NK-92 treated with Interleukin-12 subunit alpha and Interleukin-12 subunit beta, amount 100 ng/mL, for 24 hours (cell line): ENCODE results near the gene SIRT7.
A peak's percentile ranks its signal among the peaks of the same experiment; 100 is the strongest.

Experiments
- DNase-seq: peaks from one replicate; lab custom pipeline; 2025; lab: John Stamatoyannopoulos, UW

SIRT7 gene

DNA sequence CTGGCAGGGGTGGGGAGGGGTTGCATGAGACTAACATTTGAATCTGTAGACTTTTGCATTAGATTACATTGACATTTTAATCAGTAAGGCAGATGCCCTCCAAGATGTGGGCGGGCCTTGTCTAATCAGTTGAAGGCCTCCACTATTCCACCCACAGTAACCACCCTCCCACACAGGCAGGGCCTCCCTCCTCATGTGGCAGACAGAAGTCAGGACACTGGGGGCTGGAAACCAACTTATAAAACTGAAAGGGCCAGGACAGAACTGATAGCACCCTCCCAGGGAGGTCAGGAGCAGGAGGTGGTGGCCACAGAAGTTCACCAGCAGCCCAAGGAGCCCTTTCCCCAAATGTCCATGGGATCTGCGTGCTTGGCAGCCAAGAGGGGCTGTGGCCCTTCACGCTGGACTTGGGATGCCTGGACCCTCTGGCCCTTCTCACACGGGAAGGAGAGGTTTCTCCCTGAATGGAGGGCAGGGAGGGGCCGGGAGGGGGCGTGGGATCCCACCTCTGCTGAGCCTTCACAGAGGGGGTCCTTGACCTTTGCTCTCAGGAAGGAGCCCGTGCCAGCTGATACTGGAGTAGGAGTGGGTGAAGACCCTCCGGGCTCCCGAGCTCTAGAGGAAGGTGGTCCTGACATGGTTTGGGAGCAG, 14.5 kb upstream of the SIRT7 start:
- DNase-seq, result no peak

DNA sequence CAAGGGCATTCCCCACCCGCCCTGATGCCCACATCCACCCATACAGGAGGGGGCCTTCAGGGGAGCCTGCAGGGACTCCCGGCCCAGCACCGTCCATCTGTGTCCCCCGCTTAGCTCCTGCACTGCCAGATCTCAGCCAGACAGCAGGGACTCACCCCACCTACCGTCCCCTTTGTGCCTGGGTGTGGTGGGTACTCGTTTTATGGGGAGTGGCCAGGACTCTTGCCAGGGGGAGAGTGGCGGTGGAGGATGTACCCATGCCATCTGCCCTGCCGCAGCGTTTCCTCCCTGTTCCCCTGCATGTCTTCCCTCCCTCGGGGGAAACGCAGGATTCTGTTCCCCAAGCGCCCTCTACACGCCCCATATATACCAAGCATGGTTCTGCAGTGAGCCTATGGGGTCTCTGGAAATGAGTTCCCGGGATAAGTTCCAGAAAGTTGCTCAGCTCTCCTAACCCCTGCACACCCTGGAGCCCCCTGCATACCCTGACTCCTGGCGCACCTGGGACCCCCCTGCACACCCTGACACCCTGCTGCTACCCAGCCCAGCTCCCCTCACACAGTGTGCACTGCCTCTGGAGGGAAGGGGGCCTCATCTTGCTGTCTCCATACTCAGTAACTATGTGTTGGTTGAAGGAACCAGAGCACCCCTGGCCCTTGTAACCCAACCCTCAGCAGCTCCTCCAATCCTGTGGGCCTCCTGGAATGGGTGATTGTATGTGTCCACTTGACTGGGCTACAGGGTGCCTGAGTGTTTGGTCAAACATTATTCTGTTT, 13.8 kb upstream of the SIRT7 start:
- no peak for DNase-seq

DNA sequence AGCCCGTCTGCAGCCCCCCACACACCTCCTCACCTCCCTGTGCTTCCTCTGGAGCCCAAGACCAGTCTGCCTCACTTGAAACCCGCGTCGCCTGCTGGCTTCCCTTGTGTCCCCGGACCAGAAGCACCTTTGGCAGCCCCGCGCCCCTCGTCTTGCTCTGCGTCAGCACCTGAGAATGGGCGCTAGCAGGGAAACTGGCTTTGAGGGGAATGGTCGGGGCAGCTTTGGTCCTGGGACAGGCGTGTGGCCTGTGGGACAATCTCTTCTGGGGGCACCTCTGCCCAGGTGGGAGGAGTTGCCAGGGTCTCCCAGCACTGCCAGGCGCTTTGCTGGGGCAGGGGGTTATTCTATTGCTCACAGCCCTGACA, 13.2 kb upstream of the SIRT7 start:
- DNase-seq, result no peak

DNA sequence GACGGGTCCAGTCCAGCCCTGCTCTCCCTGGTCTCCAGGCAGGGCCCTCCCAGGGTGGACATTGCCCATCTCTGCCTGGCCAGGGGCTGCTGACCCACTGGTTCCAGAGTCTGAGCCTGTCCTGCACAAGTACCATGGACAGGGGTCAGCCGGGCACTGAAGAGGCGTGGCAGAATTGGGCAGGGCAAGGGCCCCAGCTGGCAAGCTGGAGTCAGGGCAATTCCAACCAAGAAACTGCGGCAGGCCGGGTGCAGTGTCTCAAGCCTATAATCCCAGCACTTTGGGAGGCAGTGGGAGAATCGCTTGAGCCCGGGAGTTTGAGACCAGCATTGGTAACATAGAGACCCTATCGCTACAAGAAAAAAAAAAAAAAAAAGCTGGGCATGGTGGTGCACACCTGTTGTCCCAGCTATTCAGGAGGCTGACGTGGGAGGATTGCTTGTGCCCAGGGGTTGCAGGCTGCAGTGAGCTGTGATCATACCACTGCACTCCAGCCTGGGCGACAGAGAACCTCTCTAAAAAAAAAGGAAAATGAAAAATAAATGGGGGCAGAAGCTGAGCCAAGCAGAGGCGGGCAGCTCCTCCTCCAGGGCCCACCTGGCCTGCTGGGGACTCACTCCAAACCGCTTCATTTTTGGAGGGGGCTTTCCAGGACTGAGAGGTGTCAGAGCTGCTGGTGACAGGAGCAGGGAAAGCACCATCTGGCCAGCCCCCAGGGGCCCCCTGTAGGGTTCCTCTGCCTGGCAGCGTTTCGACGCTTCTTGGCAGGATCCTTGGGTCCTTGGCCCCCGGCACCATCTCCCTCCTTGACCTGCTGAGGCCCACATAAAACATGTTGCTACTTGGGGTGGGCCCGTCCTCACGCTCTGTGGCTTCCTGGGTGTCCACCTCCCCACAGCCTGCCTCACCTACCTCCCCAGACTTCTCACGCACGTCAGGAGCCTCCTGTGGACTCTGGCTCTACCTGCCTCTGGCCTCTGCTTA, 12.5 kb upstream of the SIRT7 start:
- DNase-seq, result no peak

DNA sequence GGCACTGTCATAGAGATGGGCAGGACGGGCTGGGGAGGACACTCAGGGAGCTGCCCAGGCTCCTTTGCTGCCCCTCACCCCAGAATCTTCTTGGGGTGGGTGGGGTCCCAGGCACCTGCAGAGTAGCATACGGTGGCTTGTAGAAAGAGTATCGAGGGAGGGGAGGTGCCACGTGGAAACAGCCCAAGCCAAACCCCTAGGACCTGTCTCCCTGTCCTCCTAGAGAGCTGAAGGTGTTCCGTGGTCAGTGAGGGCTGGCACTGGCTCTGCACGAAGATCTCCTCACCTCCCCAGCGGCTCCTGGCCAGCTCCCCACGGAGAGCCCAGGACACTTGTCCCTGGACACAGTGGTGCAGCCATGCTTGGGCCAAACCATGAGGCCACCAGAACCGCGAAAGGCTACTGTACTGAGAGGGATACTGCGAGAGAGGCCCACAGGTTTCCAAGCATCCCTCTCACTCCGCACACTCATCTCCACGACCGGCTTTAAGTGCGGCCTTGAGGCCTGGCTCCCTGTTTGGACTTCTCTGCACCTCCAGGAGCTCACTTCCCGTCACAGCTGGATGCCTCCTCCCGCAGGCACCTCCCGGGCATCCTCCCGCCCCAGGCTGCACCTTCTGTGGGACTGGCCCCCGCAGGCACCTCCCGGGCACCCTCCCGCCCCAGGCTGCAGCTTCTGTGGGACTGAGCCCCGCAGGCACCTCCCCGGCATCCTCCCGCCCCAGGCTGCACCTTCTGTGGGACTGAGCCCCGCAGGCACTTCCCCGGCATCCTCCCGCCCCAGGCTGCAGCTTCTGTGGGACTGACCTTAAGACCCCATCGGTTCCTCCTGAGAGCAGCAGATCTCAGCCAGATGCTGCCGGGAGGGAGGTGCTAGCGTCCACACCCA, 11.5 kb upstream of the SIRT7 start:
- no peak for DNase-seq

DNA sequence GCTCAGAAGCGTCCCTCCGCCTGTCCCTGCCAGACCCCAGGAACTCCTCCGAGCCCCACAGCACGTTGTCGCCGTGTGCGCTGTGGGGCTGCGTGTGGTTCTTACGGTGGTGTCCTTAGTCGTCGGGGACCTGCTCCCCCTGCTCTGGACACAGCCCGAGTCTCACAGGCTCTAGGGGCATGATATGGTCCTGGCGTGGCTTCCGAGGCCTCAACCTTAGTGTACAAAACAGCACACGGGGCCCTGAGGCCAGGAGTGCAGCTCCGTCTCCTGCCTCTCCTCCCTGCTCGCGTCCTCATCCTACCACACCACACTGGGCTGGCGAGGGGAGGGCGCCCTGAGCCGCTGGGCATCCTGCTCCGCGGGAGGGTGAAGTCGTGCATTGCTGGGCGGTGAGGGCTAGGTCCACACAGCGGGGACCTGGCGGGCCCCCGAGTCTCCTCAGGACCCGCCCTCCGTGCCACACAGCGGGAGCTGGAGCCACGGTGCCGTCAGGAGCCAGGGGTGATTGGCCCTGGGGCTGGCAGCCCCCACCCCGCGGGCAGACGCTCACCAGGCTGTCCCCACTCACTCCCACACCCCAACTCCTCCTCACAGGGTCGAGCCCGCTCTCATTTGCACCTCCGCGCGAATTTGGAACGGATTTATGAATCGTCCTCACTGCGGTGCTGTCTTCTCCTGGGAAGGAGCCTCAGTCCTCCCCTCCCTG, 10.7 kb upstream of the SIRT7 start:
- DNase-seq, result no peak

DNA sequence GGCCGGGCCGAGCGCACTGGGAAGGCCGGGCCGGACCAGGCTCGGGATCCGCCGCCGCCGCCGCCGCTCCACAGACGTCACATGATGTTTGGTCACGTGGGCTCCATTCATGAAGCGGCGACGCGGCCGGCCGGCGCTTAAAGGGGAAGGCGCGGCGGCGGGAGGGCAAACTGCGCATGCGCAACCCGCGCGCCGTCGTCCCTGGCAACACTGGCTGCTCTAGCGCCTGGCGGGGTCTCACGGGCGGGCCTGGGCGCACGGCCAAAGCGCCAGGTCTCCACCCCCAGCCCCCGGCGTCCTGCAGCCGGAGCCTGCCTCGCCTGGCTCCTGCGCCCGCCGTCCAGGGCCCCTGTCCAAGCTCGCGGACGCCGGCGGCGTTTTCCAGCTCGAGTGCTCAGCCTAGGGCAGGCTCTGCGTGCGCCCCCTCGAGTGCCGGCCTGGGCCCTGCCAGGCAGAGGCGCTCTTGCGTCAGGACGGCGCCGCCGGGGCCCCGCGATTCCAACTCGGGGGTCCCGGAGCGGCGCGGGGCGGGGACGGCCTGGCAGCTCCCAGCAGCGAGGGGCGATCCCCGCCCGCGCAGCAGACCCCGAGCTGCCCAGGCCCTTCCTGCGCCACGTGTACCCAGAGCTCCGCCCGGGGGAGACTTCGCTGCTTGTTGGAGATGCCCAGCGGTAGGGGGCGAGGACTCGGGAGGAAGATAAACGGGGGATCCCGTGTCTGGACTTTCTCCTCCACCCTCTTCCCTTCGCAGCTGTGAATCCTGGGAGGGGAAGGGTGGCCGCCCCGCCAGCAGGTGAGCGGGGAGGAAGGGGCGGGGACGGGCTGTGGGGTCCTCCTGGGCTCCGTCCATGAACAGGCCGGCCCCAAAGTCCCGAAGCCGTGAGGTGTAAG, 9.9 kb upstream of the SIRT7 start, which contains the start of gene MAFG:
Gene MAFG (minus strand): TSS at position 83 of the 891 bp plus-strand sequence. CDS start 4,550 bp downstream, outside the sequence.
- DNase-seq, result peak; percentile 80

DNA sequence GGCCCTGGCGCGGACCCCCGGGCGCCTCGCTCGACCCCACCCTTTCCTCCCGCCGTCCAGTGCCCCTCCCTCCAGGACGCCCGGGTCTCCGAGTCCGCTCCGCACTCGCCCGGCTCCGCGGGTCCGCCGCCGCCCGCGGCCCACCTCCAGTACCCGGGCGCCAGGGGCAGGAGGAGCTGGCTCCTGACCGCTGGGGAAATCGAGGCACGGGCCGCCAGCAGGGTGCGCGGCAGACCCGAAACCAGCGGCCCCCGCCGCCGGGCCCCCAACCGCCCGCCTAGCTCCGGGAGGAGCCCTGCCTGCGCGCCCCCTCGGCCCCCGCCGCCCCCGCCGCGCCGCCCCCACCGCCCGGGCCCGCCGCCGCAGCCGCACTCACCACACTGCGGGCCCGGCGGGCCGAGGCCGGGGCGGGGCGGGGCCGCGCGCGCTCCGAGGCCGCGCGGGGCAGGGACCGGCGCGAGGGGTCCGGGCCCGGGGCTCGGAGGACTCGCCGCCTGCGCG, 9.2 kb upstream of the SIRT7 start:
- DNase-seq, result no peak

DNA sequence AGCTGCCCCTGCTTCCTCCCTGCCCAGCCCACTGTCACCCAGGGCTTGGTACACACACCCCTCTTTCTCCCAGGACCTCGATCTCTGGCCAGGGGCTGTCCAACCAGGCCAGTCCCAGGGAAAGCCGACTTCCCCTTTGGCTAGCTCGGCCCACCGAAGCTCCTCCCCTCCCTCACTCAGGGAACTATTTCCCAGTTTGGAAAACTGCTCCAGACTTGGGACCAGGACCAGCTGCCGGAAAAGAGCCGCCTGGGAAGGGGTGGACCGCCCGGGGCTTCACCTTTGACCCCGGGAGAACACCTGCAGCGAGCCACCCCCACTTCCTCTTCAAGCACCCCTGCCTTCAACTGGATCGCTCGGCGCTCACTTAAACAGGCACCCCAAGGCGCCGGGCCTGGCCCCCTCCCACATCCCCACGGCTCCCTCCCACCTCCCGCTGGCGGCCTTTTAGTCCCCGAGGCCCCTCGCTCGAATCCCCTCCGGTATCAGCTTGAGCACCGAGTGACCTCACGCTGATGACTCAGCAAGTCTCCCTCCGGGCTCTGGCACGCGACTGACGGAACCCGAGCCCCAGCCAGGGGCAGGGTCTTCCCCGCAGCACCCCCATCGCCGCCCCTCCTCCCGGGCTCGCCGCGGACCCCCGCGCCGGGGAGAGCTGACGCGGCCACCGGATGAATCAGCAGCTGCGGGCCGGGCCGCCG, 8.6 kb upstream of the SIRT7 start:
- DNase-seq, result no peak

DNA sequence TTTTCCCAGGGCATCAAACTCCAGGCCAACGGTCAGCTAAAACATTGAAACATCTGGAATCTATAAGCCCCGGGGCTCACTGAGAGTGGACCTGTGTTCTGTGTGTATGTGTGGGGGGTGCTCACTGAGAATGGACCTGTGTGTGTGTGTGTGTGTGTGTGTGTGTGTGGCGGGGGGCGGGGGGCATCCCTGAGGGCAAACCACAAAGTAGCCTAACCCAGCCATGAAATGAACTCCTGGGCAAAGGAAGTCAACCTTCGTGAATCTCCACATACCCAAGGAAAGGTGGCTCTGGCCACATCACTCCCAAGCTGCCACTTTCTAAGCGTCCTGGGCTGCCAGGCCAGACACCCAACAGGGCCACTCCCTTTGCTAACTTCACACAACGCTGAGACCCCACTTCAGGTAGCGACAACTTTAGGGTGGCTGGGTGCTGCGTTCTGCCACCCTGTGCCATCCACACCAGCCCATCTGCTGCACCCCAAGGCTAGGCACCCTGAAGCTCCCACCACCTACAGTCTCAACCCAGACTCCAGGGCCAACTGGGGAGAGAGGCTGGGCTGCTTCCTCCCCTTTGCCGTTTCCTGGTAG, 8.0 kb upstream of the SIRT7 start:
- DNase-seq, result no peak

DNA sequence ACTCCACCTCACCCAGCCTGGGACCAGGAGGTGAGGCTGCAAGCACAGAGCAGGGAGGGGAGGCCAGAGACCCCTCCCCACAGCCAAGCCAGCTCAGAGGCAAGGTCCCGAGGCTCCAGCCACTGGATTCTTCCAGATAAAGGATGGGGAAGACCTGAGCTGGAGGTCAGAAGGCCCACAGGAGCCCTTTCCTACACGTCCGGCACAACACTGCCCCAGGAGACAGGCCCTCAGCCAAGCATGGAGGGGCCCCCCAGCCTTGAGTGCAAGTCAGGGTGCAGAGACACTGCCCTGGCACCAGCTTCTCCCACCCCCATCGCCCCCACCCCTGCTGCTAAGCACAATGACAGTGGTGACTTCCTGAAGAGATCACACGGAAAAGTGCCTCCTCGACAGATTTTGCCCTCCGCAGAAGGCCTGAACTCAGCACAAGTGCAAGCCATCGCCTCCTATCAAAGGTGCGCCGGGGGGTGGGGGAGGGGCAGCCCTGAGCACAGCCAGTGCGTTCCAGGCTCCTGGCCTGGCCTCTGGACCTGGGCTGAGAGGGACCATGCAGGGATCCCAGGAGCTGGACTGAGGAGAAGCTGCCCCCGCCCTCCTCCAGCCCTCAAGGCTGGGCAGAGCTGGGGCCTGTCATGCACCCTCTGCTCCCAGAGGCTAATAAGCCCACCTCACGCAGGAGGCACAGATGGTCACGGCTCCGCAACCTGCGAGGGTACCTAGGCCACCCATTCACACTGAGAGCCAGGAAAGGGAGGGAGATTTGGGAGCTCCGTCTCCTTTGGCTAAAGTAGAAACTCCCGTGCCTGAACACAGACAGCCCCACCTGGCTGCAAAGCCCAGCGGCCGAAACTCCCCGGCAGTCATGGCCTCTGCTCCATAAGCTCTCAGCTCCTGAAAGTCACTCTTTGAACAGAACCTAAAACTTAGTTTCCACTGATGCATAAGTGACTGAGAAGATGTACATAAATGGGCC, 6.9 kb upstream of the SIRT7 start:
- no peak for DNase-seq

DNA sequence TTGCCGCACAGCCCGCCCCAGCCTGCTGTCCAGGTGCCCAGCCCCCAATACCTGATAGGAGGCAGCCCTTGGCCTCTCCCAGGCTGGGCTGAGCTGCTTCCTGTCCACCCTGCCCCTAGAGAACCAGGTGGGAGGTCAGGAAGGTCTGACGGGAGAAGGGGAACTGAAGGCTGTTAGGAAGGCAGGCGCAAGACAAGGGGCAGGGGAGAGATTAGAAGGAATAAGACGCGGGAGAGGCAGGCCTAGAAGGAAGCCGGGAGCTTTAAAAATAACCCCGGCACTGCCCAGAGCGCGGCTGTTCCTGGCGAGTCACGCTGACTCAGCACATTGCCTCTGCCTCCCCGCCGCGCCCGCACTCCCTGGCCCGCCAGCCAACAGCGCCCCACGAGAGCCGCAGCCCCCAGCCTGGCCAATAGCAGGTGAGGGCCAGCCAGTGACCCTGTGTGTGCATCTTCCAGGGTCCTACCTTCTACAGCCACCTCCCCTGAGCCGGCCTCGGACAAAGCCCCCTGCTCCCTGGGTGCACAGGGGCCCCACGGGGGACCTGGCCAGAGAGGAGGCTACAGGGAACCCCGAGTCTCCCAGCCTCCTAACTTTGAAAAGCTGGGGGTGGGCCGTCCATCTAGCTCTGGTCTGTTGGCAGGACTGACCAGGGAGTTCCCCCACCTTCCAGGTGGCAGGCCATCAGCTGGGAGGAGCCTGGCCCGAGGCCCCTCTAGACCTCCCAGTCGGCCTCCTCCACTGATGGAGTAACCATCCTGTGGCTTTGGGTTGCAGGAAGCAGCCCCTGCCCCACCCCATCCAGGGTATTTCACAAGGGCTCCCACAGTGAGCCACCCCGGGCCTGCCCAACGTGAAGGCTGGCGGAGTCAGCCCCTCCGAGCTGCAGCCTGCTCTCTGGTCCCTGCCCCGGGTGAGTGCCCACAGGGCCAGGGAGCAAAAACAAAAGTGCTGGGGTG, 5.6 kb upstream of the SIRT7 start:
- no peak for DNase-seq

DNA sequence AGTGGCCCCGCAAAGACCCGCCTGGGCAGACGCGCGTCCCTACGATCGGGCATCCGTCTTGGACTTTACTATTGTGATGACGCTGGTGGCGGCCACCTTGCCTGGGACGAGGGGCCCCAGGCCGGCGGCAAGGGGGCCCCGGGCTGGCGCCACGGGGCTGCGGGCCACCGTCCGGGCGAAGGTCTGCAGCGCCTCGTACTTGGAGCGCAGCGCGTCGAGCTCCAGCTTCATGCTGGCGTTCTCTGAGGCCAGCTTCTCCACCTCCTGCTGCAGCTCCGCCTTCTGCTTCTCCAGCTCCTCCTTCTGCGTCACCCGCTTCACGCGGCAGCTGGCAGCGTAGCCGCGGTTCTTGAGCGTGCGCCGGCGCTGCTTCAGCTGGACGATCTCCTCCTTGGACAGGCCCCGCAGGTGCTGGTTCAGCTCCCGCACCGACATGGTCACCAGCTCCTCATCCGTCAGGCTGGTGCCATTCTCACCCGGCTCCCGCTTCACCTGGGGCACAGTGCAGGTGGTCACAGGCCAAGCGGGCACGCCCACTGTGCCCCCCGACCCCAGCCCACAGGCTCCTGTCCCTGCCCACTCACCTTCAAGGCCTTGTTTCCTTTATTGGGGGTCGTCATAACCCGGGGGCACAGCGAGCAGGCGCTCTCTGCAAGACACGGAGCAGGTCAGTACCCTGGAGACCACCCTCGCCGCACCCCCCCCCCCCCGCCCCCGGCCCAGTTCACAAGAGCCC, 4.8 kb upstream of the SIRT7 start:
- no peak for DNase-seq

DNA sequence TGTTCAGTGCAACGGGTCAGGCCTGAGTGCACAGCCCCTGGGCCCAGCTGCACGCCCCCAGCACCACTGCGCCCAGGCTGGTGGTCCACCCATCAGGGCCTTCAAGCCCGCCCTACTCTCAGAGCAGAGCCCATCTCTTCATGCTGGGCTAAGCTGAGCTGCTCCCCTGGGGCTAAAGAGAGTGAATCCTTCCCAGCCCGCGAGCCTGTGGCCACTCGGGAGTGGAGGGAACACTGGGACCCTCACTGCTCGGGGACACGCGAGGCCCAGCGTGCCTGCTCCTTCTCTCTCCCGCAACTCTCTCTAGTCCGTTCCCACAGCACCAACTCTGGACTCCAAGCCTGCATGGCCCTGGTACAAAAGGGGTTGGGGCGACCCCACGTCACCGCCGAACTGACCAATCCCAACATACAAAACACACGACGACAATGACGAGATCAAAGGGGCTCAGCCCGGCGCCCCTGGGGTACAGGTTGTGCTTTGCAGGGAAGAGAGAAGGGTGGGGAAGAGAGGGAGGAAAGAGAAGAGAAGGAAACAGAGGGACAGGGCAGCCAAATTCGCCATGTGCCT, 4.1 kb upstream of the SIRT7 start:
- no peak for DNase-seq

DNA sequence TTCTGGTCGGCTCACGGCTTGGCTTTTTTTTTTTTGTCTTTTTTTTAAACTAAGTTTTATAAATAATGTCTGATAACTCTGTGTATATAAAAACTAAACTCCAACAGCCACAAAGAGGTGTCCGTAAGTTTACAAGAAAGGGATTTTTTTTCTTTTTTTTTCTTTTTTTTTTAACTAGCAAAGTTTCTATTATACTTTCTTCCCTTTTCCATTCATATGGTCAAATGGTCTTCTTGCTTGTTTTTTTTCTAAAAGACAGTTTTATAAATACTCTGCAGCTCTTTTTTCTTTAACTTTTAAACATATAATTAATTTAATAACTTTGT, 3.5 kb upstream of the SIRT7 start:
- no peak for DNase-seq
